Bronchial epithelial cell (primary cell): ENCODE results near the gene DNM1L. TPM values are rescaled to one million over a fixed set of nuclear protein-coding genes. Genes with fewer than 3 reads are reported as not detected.
"Not testable (repeated sequence)": the region's sequence is repeated elsewhere in the genome, so short reads cannot be mapped to it uniquely, and the experiment has no call there.

ENCODE experiments used
- DNase-seq: peaks from one replicate; pipeline ENCODE4 v3.0.0-alpha.2; 2010; ENCODE audit warnings: low read depth
- FAIRE-seq: peaks from 2 replicates; lab custom pipeline; 2011; peaks lifted over from hg19 to GRCh38; lab: Jason Lieb, UNC
- H3K27me3 ChIP-seq: 2 replicates; pipeline ENCODE4 v1.5.1; 2011; ENCODE audit warnings: low read length; ENCODE audit not compliant: control insufficient read depth, insufficient read depth
- H3K36me3 ChIP-seq: 2 replicates; pipeline ENCODE4 v1.5.1; 2011; ENCODE audit warnings: low read length; ENCODE audit not compliant: control insufficient read depth, insufficient read depth
- H3K4me3 ChIP-seq: 2 replicates; pipeline ENCODE4 v1.5.1; 2011; ENCODE audit warnings: mild to moderate bottlenecking, low read depth, low read length, control low read depth
- CTCF ChIP-seq: IDR thresholded peaks from 2 replicates; pipeline ENCODE4 v1.5.1; 2011; ENCODE audit warnings: mild to moderate bottlenecking, moderate library complexity, low read length, control low read depth, inconsistent platforms; ENCODE audit not compliant: insufficient read depth, severe bottlenecking
- total RNA-seq: library from RNA; depleted of rRNA; stranded (reverse); fragments of >200 nt; gene quantifications from 2 replicates; pipeline ENCODE4 v1.2.1, GENCODE V29; 2014

DNM1L gene
- total RNA-seq, 1 donor from 2014 or later, result 69.2 TPM

DNA sequence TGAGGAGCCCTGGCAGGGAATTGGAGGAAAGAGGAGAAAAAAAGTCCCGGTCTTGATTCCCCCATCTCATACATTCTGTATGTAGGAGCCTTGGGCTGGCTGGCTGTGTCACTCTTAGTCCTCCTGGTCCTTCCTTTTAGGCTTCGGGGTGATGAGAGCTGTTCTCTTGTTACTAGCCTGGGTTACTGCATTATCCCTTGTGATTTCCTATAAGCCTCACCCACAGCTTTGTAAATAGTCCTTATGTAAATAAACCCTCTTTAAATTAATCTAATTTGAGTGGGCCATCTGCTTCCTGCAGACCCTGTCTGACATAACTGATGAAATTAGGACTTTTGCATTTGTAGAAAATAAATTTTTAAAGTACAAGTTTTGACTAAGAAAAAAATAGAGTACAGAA lies 19.2 kb downstream of the DNM1L start:
- Histone ChIP-seq H3K36me3 (peaks cover 3% of the 10 kb centered on the region), H3K27me3 (no peaks in the 10 kb centered on the region), H3K4me3 (no peak overlapping the region)
- TF ChIP-seq CTCF, result no peak
- FAIRE-seq, result no peak
- no peak for DNase-seq

- H3K36me3 ChIP-seq, DNase-seq, H3K27me3 ChIP-seq, FAIRE-seq, H3K4me3 ChIP-seq: not testable (repeated sequence)
Measured at GRCh38 chr12:32699437-32699836, 20.3 kb downstream of the DNM1L start.

GRCh38 chr12:32702473-32702872 lies 23.4 kb downstream of the DNM1L start:
- TF ChIP-seq CTCF, result no peak
- FAIRE-seq (no peak), DNase-seq (no peak)
- no peak overlapping the region for H3K4me3 ChIP-seq
- H3K36me3 ChIP-seq, result peaks cover 2% of the 10 kb centered on the region
- no peaks in the 10 kb centered on the region for H3K27me3 ChIP-seq

DNA sequence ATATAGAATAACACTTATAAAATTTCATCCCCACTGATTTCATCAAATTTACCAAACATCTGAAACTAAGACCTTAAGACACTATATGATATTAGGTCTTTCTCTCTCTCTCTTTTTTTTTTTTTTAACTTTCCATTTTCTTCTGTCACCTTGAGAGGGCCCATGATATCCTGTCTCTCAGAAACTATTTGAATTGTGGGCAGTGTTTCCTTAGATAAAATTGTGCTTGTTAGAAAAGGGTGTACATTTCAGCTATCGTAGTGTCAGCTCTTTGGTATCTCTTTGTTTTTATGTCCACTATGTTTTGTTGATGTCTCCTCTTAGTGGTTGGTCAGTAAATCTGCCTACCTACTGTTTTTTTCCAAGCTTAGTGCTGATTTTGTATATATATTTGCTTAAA lies 23.8 kb downstream of the DNM1L start:
- no peak for TF ChIP-seq CTCF
- FAIRE-seq (no peak), DNase-seq (no peak)
- no peaks in the 10 kb centered on the region for H3K27me3 ChIP-seq
- H3K4me3 ChIP-seq, result no peak overlapping the region
- H3K36me3 ChIP-seq, result peaks cover 2% of the 10 kb centered on the region

DNA sequence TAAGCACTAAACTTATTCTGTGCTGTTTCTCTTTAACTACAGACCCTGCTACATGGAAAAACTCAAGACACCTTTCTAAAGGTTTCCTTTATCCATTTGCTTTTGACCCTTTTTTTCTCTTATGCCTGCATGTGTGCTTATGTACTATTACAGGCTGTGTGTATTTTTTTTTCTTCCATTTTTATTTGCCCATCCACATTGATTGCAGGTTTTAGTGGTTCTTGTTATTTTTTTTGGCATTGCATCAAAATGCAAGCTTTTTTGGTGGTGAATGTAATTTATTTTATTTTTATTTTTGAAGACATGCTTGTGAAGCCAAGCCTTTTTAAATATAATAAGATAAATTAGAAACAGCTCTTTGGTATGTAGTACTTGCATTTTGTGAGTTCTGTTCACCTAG lies 26.7 kb downstream of the DNM1L start:
- H3K4me3 ChIP-seq, result no peak overlapping the region
- DNase-seq, result no peak
- H3K36me3 ChIP-seq, result no peaks in the 10 kb centered on the region
- FAIRE-seq, result no peak
- TF ChIP-seq CTCF, result no peak
- H3K27me3 ChIP-seq, result no peaks in the 10 kb centered on the region

- Histone ChIP-seq H3K27me3 (no peaks in the 10 kb centered on the region), H3K4me3 (no peak overlapping the region), H3K36me3 (peaks cover 3% of the 10 kb centered on the region)
- DNase-seq, result no peak
- no peak for TF ChIP-seq CTCF
- FAIRE-seq, result no peak
Measured at GRCh38 chr12:32706335-32707024, 27.4 kb downstream of the DNM1L start.
